B cell (primary cell): Measurements from ENCODE around the gene MRTFB. TPM values are rescaled to one million over a fixed set of nuclear protein-coding genes. Genes with fewer than 3 reads are reported as not detected.

Source experiments
- ATAC-seq: fragments of 200-7000 bp; cut with Tn5 transposase; one replicate; pipeline ENCODE4 v1.10.0; 2021; ENCODE audit warnings: low read depth, mild to moderate bottlenecking, moderate number of reproducible peaks, moderate library complexity
- CTCF ChIA-PET: fragments of 350-600 bp; sonication (Branson Sonifier 250); formaldehyde crosslinking; loops from one replicate; lab custom pipeline; 2021; ENCODE audit warnings: antibody characterized with exemption, inconsistent platforms; lab: Charles Lee
- POLR2A ChIA-PET: fragments of 350-600 bp; sonication (Branson Sonifier 250); formaldehyde crosslinking; loops from one replicate; lab custom pipeline; 2021; ENCODE audit warnings: antibody characterized with exemption; lab: Charles Lee
- DNase-seq: peaks from one replicate; pipeline ENCODE4 v3.0.0; 2013
- H2AFZ ChIP-seq: 2 replicates; pipeline ENCODE4 v1.6.1; 2012; ENCODE audit warnings: mild to moderate bottlenecking, low read depth, low read length; ENCODE audit not compliant: insufficient read depth, poor library complexity, severe bottlenecking
- H3K27ac ChIP-seq, 2 donors: 1 replicate in 1 of 2; 2 replicates in 1 of 2; pipeline ENCODE4 v1.5.1; 2012 to 2013; ENCODE audit warnings: low read length in 2 of 2, mild to moderate bottlenecking in 2 of 2, moderate library complexity in 1 of 2
- H3K27me3 ChIP-seq, 4 experiments: fragments of 200-600 bp in 1 of 4; sonication (generic) in 1 of 4; replicated peaks in 1 of 4; 1 replicate in 2 of 4; 2 replicates in 2 of 4; pipeline versions ENCODE4 v1.6.1 to v1.7.0; 2013 to 2016; ENCODE audit warnings: low read length in 3 of 4, mild to moderate bottlenecking in 2 of 4, mixed read lengths in 1 of 4, moderate library complexity in 1 of 4; ENCODE audit not compliant: insufficient read depth in 4 of 4, control insufficient read depth in 3 of 4; ENCODE audit errors: control extremely low read depth in 1 of 4
- H3K36me3 ChIP-seq, 2 experiments: replicated peaks in 1 of 2; 1 replicate in 1 of 2; 2 replicates in 1 of 2; pipeline versions ENCODE4 v1.6.1 to v1.7.1; 2013; ENCODE audit warnings: low read length in 1 of 2; ENCODE audit not compliant: insufficient read depth in 2 of 2, control insufficient read depth in 1 of 2; ENCODE audit errors: control extremely low read depth in 1 of 2, extremely low read depth in 1 of 2
- H3K4me1 ChIP-seq, 2 donors: fragments of 200-600 bp in 1 of 2; sonication (generic) in 1 of 2; 1 replicate in 1 of 2; 2 replicates in 1 of 2; pipeline versions ENCODE4 v1.5.1 to v1.6.1; 2013 to 2017; ENCODE audit warnings: low read length in 2 of 2; ENCODE audit not compliant: control insufficient read depth in 2 of 2, insufficient read depth in 2 of 2
- H3K4me2 ChIP-seq: replicated peaks from 2 replicates; pipeline ENCODE3; 2012; ENCODE audit warnings: mild to moderate bottlenecking, low read depth, low read length; ENCODE audit not compliant: poor library complexity, severe bottlenecking
- H3K4me3 ChIP-seq, 5 experiments: fragments of 200-600 bp in 1 of 5; sonication (generic) in 1 of 5; 1 replicate in 3 of 5; 2 replicates in 2 of 5; pipeline versions ENCODE4 v1.5.1 to v1.7.0; 2011 to 2016; ENCODE audit warnings: low read length in 4 of 5, mild to moderate bottlenecking in 4 of 5, low read depth in 2 of 5, control low read depth in 1 of 5, moderate library complexity in 1 of 5; ENCODE audit not compliant: insufficient read depth in 1 of 5; ENCODE audit errors: control extremely low read depth in 1 of 5, extremely low read depth in 1 of 5
- H3K79me2 ChIP-seq: fragments of 200-600 bp; sonication (generic); one replicate; pipeline ENCODE4 v1.6.0; 2016; ENCODE audit warnings: low read length; ENCODE audit not compliant: control insufficient read depth, insufficient read depth
- H3K9ac ChIP-seq: fragments of 200-600 bp; sonication (generic); 2 replicates; pipeline ENCODE4 v1.6.1; 2017; ENCODE audit warnings: mild to moderate bottlenecking, low read length, moderate library complexity
- H3K9me3 ChIP-seq, 3 donors: one replicate each; pipeline versions ENCODE4 v1.6.1 to v1.7.1; 2013; ENCODE audit warnings: low read length in 2 of 3; ENCODE audit not compliant: control insufficient read depth in 2 of 3, insufficient read depth in 1 of 3; ENCODE audit errors: control extremely low read depth in 1 of 3
- H4K20me1 ChIP-seq: 2 replicates; pipeline ENCODE4 v1.6.0; 2012; ENCODE audit warnings: mild to moderate bottlenecking, low read length; ENCODE audit not compliant: insufficient read depth, control insufficient read depth, poor library complexity, severe bottlenecking
- H3K27ac Mint-ChIP-seq: one replicate; pipeline ENCODE4 v1.8.0; 2021; ENCODE audit warnings: mixed read lengths
- H3K27me3 Mint-ChIP-seq: one replicate; pipeline ENCODE4 v1.8.0; 2021; ENCODE audit warnings: mixed read lengths
- H3K4me1 Mint-ChIP-seq: one replicate; pipeline ENCODE4 v1.8.0; 2021; ENCODE audit warnings: mixed read lengths
- H3K4me3 Mint-ChIP-seq: one replicate; pipeline ENCODE4 v1.8.0; 2021; ENCODE audit warnings: mixed read lengths
- H3K9me3 Mint-ChIP-seq: one replicate; pipeline ENCODE4 v1.8.0; 2022; ENCODE audit warnings: mixed read lengths; ENCODE audit not compliant: insufficient read depth
- EZH2 ChIP-seq: IDR thresholded peaks from 2 replicates; pipeline ENCODE4 v1.6.1; 2012; ENCODE audit warnings: borderline replicate concordance, low read depth, mild to moderate bottlenecking, moderate library complexity, low read length; ENCODE audit not compliant: insufficient read depth, poor library complexity, severe bottlenecking
- WGBS: methylation state at CpG from one replicate; pipeline ENCODE4 v1.1.5; 2013; ENCODE audit warnings: missing lambda C conversion rate; ENCODE audit not compliant: insufficient coverage; 5-methylcytosine and 5-hydroxymethylcytosine counted together
- intact Hi-C: fragments of 100-400 bp; cut with micrococcal nuclease; formaldehyde crosslinking; loops from one replicate; pipeline ENCODE4 v1.10.0; 2022
- polyA plus RNA-seq: library from polyadenylated mRNA; depleted of rRNA; stranded (reverse); fragments of >200 nt; gene quantifications from 2 replicates; pipeline ENCODE4 v1.2.3, GENCODE V29; 2012
- total RNA-seq, 2 donors: library from RNA; stranded (reverse); fragments of 120-200 nt in 1 of 2; gene quantifications; 1 replicate in 1 of 2; 2 replicates in 1 of 2; pipeline versions ENCODE4 v1.2.3 to v1.2.4, GENCODE V29; 2013 to 2022
- TF ChIP-seq, protein P1 (sequence below): fragments of 200-600 bp; IDR thresholded peaks from one replicate; pipeline ENCODE4 v1.8.0; 2022; ENCODE audit warnings: antibody characterized with exemption, mild to moderate bottlenecking

Gene MRTFB
- total and polyA plus RNA-seq, 2 donors (not counting 1 experiment from before 2014, with no cell fraction given) = 6.6 to 39.5 TPM

DNA sequence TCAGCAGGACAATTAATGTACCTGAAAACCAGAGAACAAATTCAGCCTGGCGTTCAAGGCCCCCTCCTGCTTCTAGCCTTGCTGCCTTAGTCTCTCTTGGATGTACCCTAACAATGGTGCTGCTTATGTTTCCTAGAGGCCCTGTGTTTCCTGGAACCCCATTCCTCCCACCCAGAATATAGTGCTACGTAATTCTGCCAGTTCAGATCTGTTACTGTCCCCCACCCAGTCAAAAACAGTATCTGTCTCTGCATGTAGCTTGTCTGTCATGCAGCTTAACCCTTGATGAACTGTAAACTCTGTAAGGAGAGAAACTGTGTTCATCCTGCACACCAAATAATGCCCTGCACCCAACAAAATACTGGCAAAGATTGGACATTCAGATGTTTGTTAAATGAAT, 6.8 kb downstream of the MRTFB start:
- H3K27ac Mint-ChIP-seq = no peak overlapping the region
- Histone ChIP-seq H3K4me1 (no peaks in the 10 kb centered on the region), H3K4me2 (no peak overlapping the region), H3K36me3 (peaks cover 0 to 4% of the 10 kb centered on the region in 2 experiments), H3K27ac (no peak overlapping the region), H4K20me1 (peaks cover 1% of the 10 kb centered on the region), H3K9me3 (peaks cover 0 to 2% (median 0%) of the 10 kb centered on the region in 3 donors), H2AFZ (no peak overlapping the region), H3K79me2 (peaks cover 5% of the 10 kb centered on the region), H3K27me3 (no peaks in the 10 kb centered on the region), H3K4me3 (no peak overlapping the region), H3K9ac (no peak overlapping the region)
- no peak for DNase-seq
- no peaks in the 10 kb centered on the region for H3K9me3 Mint-ChIP-seq
- CTCF ChIA-PET = no interaction called here
- POLR2A ChIA-PET = no interaction called here
- H3K27me3 Mint-ChIP-seq = no peaks in the 10 kb centered on the region
- intact Hi-C loops = no loop called here
- WGBS = 100% methylated on average over 1 of the region's 2 CpGs
- H3K4me3 Mint-ChIP-seq = no peak overlapping the region
- H3K4me1 Mint-ChIP-seq = no peaks in the 10 kb centered on the region
- ATAC-seq = no peak
- no peak for TF ChIP-seq EZH2
- TF ChIP-seq, protein P1, sequence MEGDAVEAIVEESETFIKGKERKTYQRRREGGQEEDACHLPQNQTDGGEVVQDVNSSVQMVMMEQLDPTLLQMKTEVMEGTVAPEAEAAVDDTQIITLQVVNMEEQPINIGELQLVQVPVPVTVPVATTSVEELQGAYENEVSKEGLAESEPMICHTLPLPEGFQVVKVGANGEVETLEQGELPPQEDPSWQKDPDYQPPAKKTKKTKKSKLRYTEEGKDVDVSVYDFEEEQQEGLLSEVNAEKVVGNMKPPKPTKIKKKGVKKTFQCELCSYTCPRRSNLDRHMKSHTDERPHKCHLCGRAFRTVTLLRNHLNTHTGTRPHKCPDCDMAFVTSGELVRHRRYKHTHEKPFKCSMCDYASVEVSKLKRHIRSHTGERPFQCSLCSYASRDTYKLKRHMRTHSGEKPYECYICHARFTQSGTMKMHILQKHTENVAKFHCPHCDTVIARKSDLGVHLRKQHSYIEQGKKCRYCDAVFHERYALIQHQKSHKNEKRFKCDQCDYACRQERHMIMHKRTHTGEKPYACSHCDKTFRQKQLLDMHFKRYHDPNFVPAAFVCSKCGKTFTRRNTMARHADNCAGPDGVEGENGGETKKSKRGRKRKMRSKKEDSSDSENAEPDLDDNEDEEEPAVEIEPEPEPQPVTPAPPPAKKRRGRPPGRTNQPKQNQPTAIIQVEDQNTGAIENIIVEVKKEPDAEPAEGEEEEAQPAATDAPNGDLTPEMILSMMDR = no peak

DNA sequence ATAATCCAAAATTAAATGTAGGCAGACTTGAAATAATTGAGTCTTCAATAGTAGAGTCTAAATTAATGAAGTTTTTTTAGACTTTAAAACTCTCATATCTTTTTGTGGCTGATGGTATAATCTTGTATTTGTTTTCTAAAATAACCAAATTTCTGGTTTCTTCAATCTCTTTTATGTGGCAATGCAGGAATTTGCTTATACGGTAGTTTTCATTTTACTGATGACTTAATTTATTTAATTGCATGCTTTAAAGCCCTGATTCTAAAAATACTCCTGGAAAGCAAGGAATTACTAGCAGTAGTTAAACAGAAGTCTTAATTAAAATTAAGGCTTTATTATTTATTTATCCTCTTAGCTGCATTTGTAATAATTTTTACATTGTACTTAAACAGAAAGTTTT, 15.4 kb downstream of the MRTFB start:
- peaks cover 0 to 1% (median 0%) of the 10 kb centered on the region in 3 donors for H3K9me3 ChIP-seq
- H3K4me3 Mint-ChIP-seq = no peak overlapping the region
- H4K20me1 ChIP-seq = peaks cover 23% of the 10 kb centered on the region
- H3K27ac ChIP-seq = no peak overlapping the region
- no peaks in the 10 kb centered on the region for H3K27me3 Mint-ChIP-seq
- H3K36me3 ChIP-seq = peaks cover 0 to 1% of the 10 kb centered on the region in 2 experiments
- no peak overlapping the region for H3K9ac ChIP-seq
- H3K27me3 ChIP-seq = no peaks in the 10 kb centered on the region
- no peak overlapping the region for H3K27ac Mint-ChIP-seq
- CTCF ChIA-PET = no interaction called here
- TF ChIP-seq EZH2 = no peak
- TF ChIP-seq, protein P1 = no peak
- intact Hi-C loops = no loop called here
- no peak overlapping the region for H3K4me3 ChIP-seq
- no peak overlapping the region for H3K4me2 ChIP-seq
- no peak overlapping the region for H2AFZ ChIP-seq
- H3K79me2 ChIP-seq = peaks cover 28% of the 10 kb centered on the region
- no peak for DNase-seq
- ATAC-seq = no peak
- WGBS = no CpG with 5 or more reads among the region's 1 CpG
- no peaks in the 10 kb centered on the region for H3K9me3 Mint-ChIP-seq
- no peaks in the 10 kb centered on the region for H3K4me1 ChIP-seq
- POLR2A ChIA-PET = no interaction called here
- H3K4me1 Mint-ChIP-seq = peaks cover 2% of the 10 kb centered on the region
